Heart left ventricle (tissue), 16 donors: ENCODE results near the gene ARHGAP18. TPM values are rescaled to one million over a fixed set of nuclear protein-coding genes. Genes with fewer than 3 reads are reported as not detected.

ENCODE experiments used
- ATAC-seq, 4 donors: fragments of 200-7000 bp; cut with Tn5 transposase; one replicate each; pipeline ENCODE4 v1.9.1; 2020 to 2022; ENCODE audit warnings: moderate library complexity in 4 of 4, mild to moderate bottlenecking in 3 of 4, moderate number of reproducible peaks in 1 of 4
- DNase-seq, 5 donors: peaks; one replicate each; pipeline ENCODE4 v3.0.0-alpha.2; 2020
- H3K27ac ChIP-seq, 12 donors: fragments of 200-600 bp; sonication (generic) in 4 of 12; one replicate each; pipeline versions ENCODE4 v1.5.0 to v1.8.0; 2016 to 2022; ENCODE audit warnings: mild to moderate bottlenecking in 2 of 12
- H3K27me3 ChIP-seq, 9 donors: fragments of 200-600 bp; sonication (generic) in 2 of 9; one replicate each; pipeline versions ENCODE4 v1.5.1 to v1.8.0; 2016 to 2022; ENCODE audit warnings: mild to moderate bottlenecking in 3 of 9
- H3K36me3 ChIP-seq, 9 donors: fragments of 200-600 bp; sonication (generic) in 2 of 9; one replicate each; pipeline versions ENCODE4 v1.5.0 to v1.8.0; 2018 to 2022; ENCODE audit warnings: mild to moderate bottlenecking in 2 of 9
- H3K4me1 ChIP-seq, 12 donors: fragments of 200-600 bp; sonication (generic) in 4 of 12; one replicate each; pipeline versions ENCODE4 v1.5.0 to v1.8.0; 2016 to 2022; ENCODE audit warnings: mild to moderate bottlenecking in 3 of 12
- H3K4me3 ChIP-seq, 12 donors: fragments of 200-600 bp; sonication (generic) in 4 of 12; one replicate each; pipeline versions ENCODE4 v1.5.0 to v1.8.0; 2017 to 2022; ENCODE audit warnings: mild to moderate bottlenecking in 9 of 12, moderate library complexity in 4 of 12
- H3K9me3 ChIP-seq, 12 donors: fragments of 200-600 bp; sonication (generic) in 4 of 12; one replicate each; pipeline versions ENCODE4 v1.5.0 to v1.8.0; 2016 to 2022; ENCODE audit warnings: mild to moderate bottlenecking in 1 of 12
- POLR2A ChIP-seq, 2 donors: fragments of 450-650 bp; IDR thresholded peaks; one replicate each; pipeline ENCODE4 v1.6.1; 2017; ENCODE audit warnings: antibody characterized with exemption in 2 of 2, mild to moderate bottlenecking in 2 of 2, moderate library complexity in 2 of 2
- WGBS, 4 donors: extraction: QIAGEN DNeasy Blood & Tissue Kit in 2 of 4; methylation state at CpG; one replicate each; pipeline versions ENCODE4 v1.1.5 to v1.1.7; 2013 to 2018; 5-methylcytosine and 5-hydroxymethylcytosine counted together
- intact Hi-C, 10 donors: fragments of 100-400 bp; cut with DNase I; formaldehyde crosslinking; loops; one replicate each; pipeline versions ENCODE4 v1.11.1 to v1.14.2; 2022
- polyA plus RNA-seq, 2 donors: library from polyadenylated mRNA; stranded (reverse); fragments of 200-250 nt; gene quantifications; one replicate each; pipeline ENCODE4 v1.2.3, GENCODE V29; 2013
- total RNA-seq, 9 donors: library from RNA; depleted of rRNA in 2 of 9; stranded (reverse); fragments of >200 nt in 2 of 9; fragmentation: NEBNext Ultra II Directional in 3 of 9; extraction: Animal tissue kit (Norgen Biotek cat#: 25700) in 3 of 9; gene quantifications; one replicate each; pipeline versions ENCODE4 v1.1.0 to v1.2.4, GENCODE V29; 2016 to 2023
- TF ChIP-seq, protein P1 (sequence below), 12 donors: fragments of 200-600 bp; sonication (generic) in 4 of 12; IDR thresholded peaks; one replicate each; pipeline versions ENCODE4 v1.5.0 to v1.8.0; 2018 to 2022; ENCODE audit warnings: antibody characterized with exemption in 12 of 12, mild to moderate bottlenecking in 5 of 12
- donor health status: ischemic (EF 13 %, LVEDD 7.1; RV severe dilation, severe dysfunction).
- donor health status: healthy with polysubstance abuse.
- donor health status: DM: no; HTN: yes; CAD: no.
- donor health status: DM: no; HTN: no; CAD: no.
- donor health status: ischemic (EF 25% LVEDD 6.9; RV normal size, moderate dysfunction).
- donor health status: ischemic (EF 25% LVEDD 5.7; RV mildly dilated, moderate dysfunction).
- donor health status: healthy.
- donor health status: DM: yes; HTN: yes; CAD: no.
- donor health status: ischemic (EF 35%, LVEDD 5.7; RV mildly dilated, moderate dysfunction).
- donor health status: nonischemic (EF 11% LVEDD 7.7; RV severe dilation, severe dysfunction).
- donor health status: DM: yes; HTN: yes; CAD: no.
- donor health status: PGD.
- donor health status: ischemic (EF 29% LVEDD 5.4; RV normal size, mild dysfunction).
- donor health status: nonischemic (EF 23%, LVEDD 6.1; RV moderate dilation, normal function).

ARHGAP18 gene
- total and polyA plus RNA-seq, 11 donors, result 1.6 to 26.4 (median 3.9) TPM

DNA sequence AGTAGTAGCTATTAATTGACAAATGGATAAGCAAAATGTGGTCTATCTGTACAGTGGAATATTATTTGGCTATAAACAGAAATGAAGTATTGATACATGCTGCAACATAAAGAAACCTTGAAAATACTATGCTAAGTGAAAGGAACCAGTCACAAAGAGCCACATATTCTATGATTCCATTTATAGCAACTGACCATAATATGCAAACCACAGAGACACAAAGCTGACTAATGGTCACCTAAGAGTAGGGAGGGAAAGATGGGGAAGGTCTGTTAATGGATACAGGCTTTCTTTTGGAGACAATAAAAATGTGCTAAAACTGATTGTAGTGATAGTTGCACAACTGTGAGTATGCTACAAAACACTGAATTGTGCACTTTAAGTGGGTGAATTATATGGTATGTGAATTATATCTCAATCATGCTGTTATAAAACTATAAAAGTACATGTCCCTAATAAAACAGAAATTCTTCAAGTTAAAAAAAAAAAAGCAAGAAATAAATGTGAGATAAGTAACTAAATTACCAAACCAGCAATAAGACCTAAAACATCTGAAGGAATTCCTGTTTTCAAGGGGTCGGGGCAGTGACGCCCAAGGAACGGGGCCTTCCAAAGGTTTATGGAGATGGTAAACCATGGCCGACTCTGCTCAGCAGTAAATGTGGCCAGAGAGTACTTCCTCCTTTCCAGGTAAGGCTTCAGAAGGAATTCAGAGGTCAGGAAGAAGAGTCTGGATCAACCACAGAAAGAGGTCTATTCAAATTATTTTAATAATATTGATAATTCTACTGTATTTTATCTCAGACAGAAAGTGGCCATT lies 75.4 kb downstream of the ARHGAP18 start:
- TF ChIP-seq, protein P1, sequence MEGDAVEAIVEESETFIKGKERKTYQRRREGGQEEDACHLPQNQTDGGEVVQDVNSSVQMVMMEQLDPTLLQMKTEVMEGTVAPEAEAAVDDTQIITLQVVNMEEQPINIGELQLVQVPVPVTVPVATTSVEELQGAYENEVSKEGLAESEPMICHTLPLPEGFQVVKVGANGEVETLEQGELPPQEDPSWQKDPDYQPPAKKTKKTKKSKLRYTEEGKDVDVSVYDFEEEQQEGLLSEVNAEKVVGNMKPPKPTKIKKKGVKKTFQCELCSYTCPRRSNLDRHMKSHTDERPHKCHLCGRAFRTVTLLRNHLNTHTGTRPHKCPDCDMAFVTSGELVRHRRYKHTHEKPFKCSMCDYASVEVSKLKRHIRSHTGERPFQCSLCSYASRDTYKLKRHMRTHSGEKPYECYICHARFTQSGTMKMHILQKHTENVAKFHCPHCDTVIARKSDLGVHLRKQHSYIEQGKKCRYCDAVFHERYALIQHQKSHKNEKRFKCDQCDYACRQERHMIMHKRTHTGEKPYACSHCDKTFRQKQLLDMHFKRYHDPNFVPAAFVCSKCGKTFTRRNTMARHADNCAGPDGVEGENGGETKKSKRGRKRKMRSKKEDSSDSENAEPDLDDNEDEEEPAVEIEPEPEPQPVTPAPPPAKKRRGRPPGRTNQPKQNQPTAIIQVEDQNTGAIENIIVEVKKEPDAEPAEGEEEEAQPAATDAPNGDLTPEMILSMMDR (IDR thresholded peaks at IDR 0.05), result no peak
- TF ChIP-seq POLR2A (IDR thresholded peaks at IDR 0.05), result no peak

DNA sequence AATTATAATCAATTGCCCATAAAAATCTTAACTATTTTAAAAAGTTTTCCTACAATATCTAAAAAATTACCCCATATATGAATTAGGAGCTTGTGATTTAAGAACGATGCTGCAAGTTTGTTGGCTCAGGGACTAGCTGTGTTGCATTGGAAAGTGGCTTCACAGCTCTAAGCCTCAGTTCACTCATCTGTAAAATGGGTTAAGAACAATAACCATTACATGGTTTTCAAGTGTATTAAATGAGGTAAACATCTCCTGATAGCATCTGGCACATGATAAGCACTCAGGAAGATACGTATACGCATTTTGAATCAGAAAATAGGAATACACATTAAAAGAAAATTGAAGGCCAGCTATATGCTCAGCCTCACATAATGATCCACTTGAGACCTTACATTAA lies 76.4 kb downstream of the ARHGAP18 start:
- 92 to 98% (median 94%) methylated on average over 3 of the region's 3 CpGs for WGBS, 4 donors
- intact Hi-C loops, result no loop called here

More for the DNA sequence above, 75.4 kb downstream of the ARHGAP18 start:
- H3K27me3 ChIP-seq, result no peaks in the 10 kb centered on the region
- H3K9me3 ChIP-seq, result no peaks in the 10 kb centered on the region
- H3K4me3 ChIP-seq, result no peak overlapping the region
- DNase-seq, result no peak
- peaks cover 0 to 58% (median 0%) of the 10 kb centered on the region in 9 donors for H3K36me3 ChIP-seq
- no peak for ATAC-seq
- intact Hi-C loops, result no loop called here
- WGBS, 4 donors, result 90 to 92% (median 91%) methylated on average over 4 of the region's 4 CpGs
- H3K27ac ChIP-seq, result peak overlapping the region in 4 of 12 donors; percentile 15 to 54 (median 35)
- H3K4me1 ChIP-seq, result peaks cover 0 to 34% (median 14%) of the 10 kb centered on the region in 12 donors

DNA sequence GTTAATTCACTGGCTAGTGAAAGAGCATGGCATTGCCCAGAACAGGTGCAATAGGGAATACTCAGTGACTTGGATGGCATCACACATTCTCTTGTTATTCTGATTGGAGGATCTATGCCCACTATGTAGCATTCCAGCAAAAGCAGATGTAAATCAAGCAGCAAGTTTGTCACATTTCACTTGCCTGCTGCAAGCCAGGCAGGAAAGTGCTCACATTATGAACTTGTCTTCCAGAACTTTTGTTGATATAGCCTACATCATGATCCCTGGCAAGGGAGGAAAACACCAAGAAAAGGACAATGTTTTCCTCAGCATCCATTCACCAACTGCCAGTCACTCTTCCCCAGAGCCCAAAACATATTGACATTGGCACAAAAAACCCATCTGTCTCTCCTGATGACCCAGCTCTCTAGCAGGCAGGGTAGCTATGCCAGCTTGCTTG lies 77.8 kb downstream of the ARHGAP18 start:
- Histone ChIP-seq H3K36me3 (peaks cover 0 to 69% (median 12%) of the 10 kb centered on the region in 9 donors), H3K27ac (no peak overlapping the region), H3K4me1 (peaks cover 0 to 17% (median 10%) of the 10 kb centered on the region in 12 donors), H3K27me3 (no peaks in the 10 kb centered on the region), H3K9me3 (no peaks in the 10 kb centered on the region), H3K4me3 (no peak overlapping the region)
- DNase-seq, result no peak
- TF ChIP-seq, protein P1 (IDR thresholded peaks at IDR 0.05), result no peak
- no peak for TF ChIP-seq POLR2A (IDR thresholded peaks at IDR 0.05)
- intact Hi-C loops, result no loop called here
- no peak for ATAC-seq

More for the DNA sequence above, 76.4 kb downstream of the ARHGAP18 start:
- H3K4me3 ChIP-seq, result no peak overlapping the region
- H3K36me3 ChIP-seq, result peaks cover 0 to 69% (median 10%) of the 10 kb centered on the region in 9 donors
- no peak for DNase-seq
- no peaks in the 10 kb centered on the region for H3K9me3 ChIP-seq
- no peak for ATAC-seq
- TF ChIP-seq POLR2A (IDR thresholded peaks at IDR 0.05), result no peak
- TF ChIP-seq, protein P1 (IDR thresholded peaks at IDR 0.05), result no peak
- H3K4me1 ChIP-seq, result peaks cover 0 to 29% (median 14%) of the 10 kb centered on the region in 12 donors
- H3K27me3 ChIP-seq, result no peaks in the 10 kb centered on the region
- H3K27ac ChIP-seq, result no peak overlapping the region

DNA sequence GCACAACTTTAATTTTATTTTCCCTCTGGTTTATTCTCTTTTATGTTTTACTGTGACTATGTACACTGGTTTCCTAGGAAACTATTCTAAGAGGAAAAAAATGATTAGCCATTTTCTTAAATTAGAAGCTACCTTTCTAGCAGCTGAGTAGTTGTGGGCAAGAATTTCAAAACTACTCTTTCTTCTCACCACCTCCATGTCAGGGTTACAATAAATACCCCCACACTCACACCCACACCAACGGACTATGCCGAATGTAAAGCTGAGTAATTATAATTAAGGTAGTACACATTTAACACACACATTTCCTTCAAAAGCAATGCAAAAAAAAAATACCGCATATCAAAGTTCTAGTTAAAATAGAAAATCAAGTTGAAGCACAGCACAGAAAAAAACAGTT lies 78.9 kb downstream of the ARHGAP18 start:
- ATAC-seq (no peak), DNase-seq (no peak)
- TF ChIP-seq, protein P1 (IDR thresholded peaks at IDR 0.05), result no peak
- no peak for TF ChIP-seq POLR2A (IDR thresholded peaks at IDR 0.05)
- 79 to 90% (median 85%) methylated on average over 3 of the region's 3 CpGs for WGBS, 4 donors
- Histone ChIP-seq H3K4me3 (no peak overlapping the region), H3K36me3 (peaks cover 0 to 57% (median 12%) of the 10 kb centered on the region in 9 donors), H3K27me3 (no peaks in the 10 kb centered on the region), H3K9me3 (no peaks in the 10 kb centered on the region), H3K27ac (no peak overlapping the region), H3K4me1 (peaks cover 0 to 15% (median 10%) of the 10 kb centered on the region in 12 donors)
- intact Hi-C loops, result no loop called here
